GM13977 (cell line): ENCODE data around the gene RETREG2.

Experiments used
- DNase-seq: peaks from one replicate; pipeline ENCODE4 v3.0.0; 2012; ENCODE audit warnings: low spot score
- CTCF ChIP-seq: IDR thresholded peaks from 2 replicates; pipeline ENCODE4 v1.5.1; 2012; ENCODE audit warnings: mild to moderate bottlenecking, control low read depth; ENCODE audit not compliant: insufficient read depth; ENCODE audit errors: extremely low read depth, missing control alignments
- in situ Hi-C: fragments of 300-500 bp; cut with MboI; formaldehyde crosslinking; loops from one replicate; pipeline ENCODE4 v1.12.0; 2022; ENCODE audit warnings: low sequenced_read_pairs, low pct_unique_long_range_greater_than_20kb, mixed read lengths, inconsistent platforms; ENCODE audit not compliant: unreplicated experiment

RETREG2 gene

GRCh38 chr2:219158586-219158985 lies 19.5 kb upstream of the RETREG2 start:
- no peak for TF ChIP-seq CTCF
- in situ Hi-C loops: loop anchor here (10.0 kb wide), 1 partner anchor 114 kb away; the partner anchor contains the start of gene CFAP65
- no peak for DNase-seq

- TF ChIP-seq CTCF: no peak
- no peak for DNase-seq
- in situ Hi-C loops: loop anchor here (10.0 kb wide), 1 partner anchor 115 kb away; the partner anchor contains the start of gene CFAP65
Measured at GRCh38 chr2:219159771-219160185, 18.3 kb upstream of the RETREG2 start.

GRCh38 chr2:219160186-219161017 lies 17.7 kb upstream of the RETREG2 start, which contains the start of gene NHEJ1:
Gene NHEJ1, minus strand, starts transcription at chr2:219160815. Its CDS starts 2,453 bp downstream, at chr2:219158362.
- in situ Hi-C loops: no loop called here
- DNase-seq: peak; percentile 96
- peak; percentile 96 for TF ChIP-seq CTCF

GRCh38 chr2:219161097-219161496 lies 17.0 kb upstream of the RETREG2 start:
- in situ Hi-C loops: no loop called here
- no peak for DNase-seq
- TF ChIP-seq CTCF: no peak

- no peak for TF ChIP-seq CTCF
- DNase-seq: no peak
- in situ Hi-C loops: no loop called here
Measured at GRCh38 chr2:219163156-219163555, 14.9 kb upstream of the RETREG2 start.

GRCh38 chr2:219165058-219165911 lies 12.8 kb upstream of the RETREG2 start:
- DNase-seq: no peak
- in situ Hi-C loops: no loop called here
- TF ChIP-seq CTCF: no peak
